Superior temporal gyrus (tissue), 1 donor: ENCODE results near the gene NRG2.
A peak's percentile ranks its signal among the peaks of the same experiment; 100 is the strongest.

ENCODE experiments used
- DNase-seq: peaks from one replicate; pipeline ENCODE4 v3.0.0-alpha.2; 2016; ENCODE audit errors: extremely low spot score

The NRG2 gene

GRCh38 chr5:140041099-140041491 is 2.0 kb downstream of the NRG2 start:
- DNase-seq = peak; percentile 58

GRCh38 chr5:140040358-140040757 is 2.7 kb downstream of the NRG2 start:
- no peak for DNase-seq

- DNase-seq = peak; percentile 38
Observed at GRCh38 chr5:140039561-140039960, 3.5 kb downstream of the NRG2 start.

- DNase-seq = peak; percentile 66
Observed at GRCh38 chr5:140038373-140038957, 4.6 kb downstream of the NRG2 start.

- peak; percentile 73 for DNase-seq
Observed at GRCh38 chr5:140037012-140037411, 6.1 kb downstream of the NRG2 start.

- no peak for DNase-seq
Observed at GRCh38 chr5:140035881-140036280, 7.2 kb downstream of the NRG2 start.

- no peak for DNase-seq
Observed at GRCh38 chr5:140033037-140033760, 9.9 kb downstream of the NRG2 start.

GRCh38 chr5:140032296-140032695 is 10.8 kb downstream of the NRG2 start:
- no peak for DNase-seq

GRCh38 chr5:140027807-140028206 is 15.3 kb downstream of the NRG2 start:
- no peak for DNase-seq

GRCh38 chr5:140025736-140026135 is 17.4 kb downstream of the NRG2 start:
- no peak for DNase-seq

GRCh38 chr5:140024928-140025327 is 18.2 kb downstream of the NRG2 start:
- DNase-seq = no peak

- DNase-seq = no peak
Observed at GRCh38 chr5:140023611-140024191, 19.4 kb downstream of the NRG2 start.

- DNase-seq = no peak
Observed at GRCh38 chr5:140020601-140021177, 22.4 kb downstream of the NRG2 start.

GRCh38 chr5:140018920-140019644 is 24.0 kb downstream of the NRG2 start:
- DNase-seq = no peak

GRCh38 chr5:140018517-140018916 is 24.6 kb downstream of the NRG2 start:
- no peak for DNase-seq

GRCh38 chr5:140018096-140018481 is 25.0 kb downstream of the NRG2 start:
- no peak for DNase-seq

GRCh38 chr5:140017397-140018095 is 25.6 kb downstream of the NRG2 start:
- no peak for DNase-seq

GRCh38 chr5:140015706-140016105 is 27.4 kb downstream of the NRG2 start:
- DNase-seq = no peak

- no peak for DNase-seq
Observed at GRCh38 chr5:140014751-140015150, 28.3 kb downstream of the NRG2 start.

GRCh38 chr5:140013536-140013935 is 29.6 kb downstream of the NRG2 start:
- no peak for DNase-seq

GRCh38 chr5:140012443-140012842 is 30.7 kb downstream of the NRG2 start:
- no peak for DNase-seq
